SU-DHL-6 (cell line): ENCODE data around the gene COQ2.
A peak's percentile ranks its signal among the peaks of the same experiment; 100 is the strongest.

Experiments
- H2AFZ ChIP-seq: fragments of 200-600 bp; sonication (generic); 2 replicates; pipeline ENCODE4 v1.6.1; 2014; ENCODE audit warnings: low read depth, mild to moderate bottlenecking, moderate library complexity, mixed read lengths, antibody characterized with exemption, low read length; ENCODE audit not compliant: severe bottlenecking
- H3F3A ChIP-seq: fragments of 200-600 bp; shearing (Covaris generic); 2 replicates; pipeline ENCODE4 v1.6.0; 2016; ENCODE audit warnings: antibody characterized with exemption, mild to moderate bottlenecking; ENCODE audit not compliant: insufficient read depth
- H3K27ac ChIP-seq: fragments of 200-600 bp; sonication (generic); 2 replicates; pipeline ENCODE4 v1.5.1; 2016; ENCODE audit warnings: low read depth, mild to moderate bottlenecking, low read length, moderate library complexity, mixed read lengths
- H3K27me3 ChIP-seq: fragments of 200-600 bp; sonication (generic), shearing (Covaris generic); 2 replicates; pipeline ENCODE4 v1.6.0; 2014; ENCODE audit warnings: mild to moderate bottlenecking, low read length
- H3K36me3 ChIP-seq: fragments of 200-600 bp; sonication (generic); 2 replicates; pipeline ENCODE4 v1.6.1; 2014; ENCODE audit warnings: mild to moderate bottlenecking, low read length, mixed read lengths
- H3K4me2 ChIP-seq: fragments of 300-600, 200-600 bp; shearing (Covaris generic), sonication (generic); 2 replicates; pipeline ENCODE4 v1.6.0; 2014; ENCODE audit warnings: low read length, low read depth, mild to moderate bottlenecking; ENCODE audit not compliant: poor library complexity, severe bottlenecking
- H3K4me3 ChIP-seq: fragments of 200-600 bp; sonication (generic); 2 replicates; pipeline ENCODE4 v1.5.1; 2014; ENCODE audit warnings: antibody characterized with exemption, low read length, mild to moderate bottlenecking, mixed read lengths; ENCODE audit not compliant: insufficient read depth, poor library complexity, severe bottlenecking
- H3K79me2 ChIP-seq: fragments of 200-600 bp; sonication (generic); 2 replicates; pipeline ENCODE4 v1.6.1; 2014; ENCODE audit warnings: mild to moderate bottlenecking, low read length, moderate library complexity; ENCODE audit not compliant: insufficient read depth
- H3K9ac ChIP-seq: fragments of 200-600 bp; sonication (generic); 2 replicates; pipeline ENCODE4 v1.7.0; 2014; ENCODE audit warnings: mild to moderate bottlenecking, low read length
- H3K9me2 ChIP-seq: fragments of 200-600 bp; sonication (generic); replicated peaks from 2 replicates; pipeline ENCODE4 v1.6.1; 2014; ENCODE audit warnings: low read length; ENCODE audit not compliant: insufficient read depth
- H3K9me3 ChIP-seq: fragments of 200-600 bp; sonication (generic); 2 replicates; pipeline ENCODE4 v1.6.1; 2014; ENCODE audit warnings: low read length, mixed read lengths; ENCODE audit not compliant: insufficient read depth
- H4K20me1 ChIP-seq: fragments of 200-600 bp; sonication (generic); 2 replicates; pipeline ENCODE4 v1.6.1; 2014; ENCODE audit warnings: low read depth, mild to moderate bottlenecking, antibody characterized with exemption, low read length, moderate library complexity, mixed read lengths
- EZH2phosphoT487 ChIP-seq: fragments of 200-600 bp; sonication (generic), shearing (Covaris generic); conservative IDR thresholded peaks from 2 replicates; pipeline ENCODE4 v1.6.1; 2018; ENCODE audit warnings: mild to moderate bottlenecking, antibody characterized with exemption, low read length, moderate library complexity, mixed read lengths
- TF ChIP-seq, protein P1 (sequence below): fragments of 200-600 bp; sonication (generic); IDR thresholded peaks from one replicate; pipeline ENCODE4 v1.5.1; 2017; ENCODE audit warnings: antibody characterized with exemption, mild to moderate bottlenecking, low read length, moderate library complexity; ENCODE audit not compliant: insufficient read depth, poor library complexity, severe bottlenecking

The COQ2 gene

DNA sequence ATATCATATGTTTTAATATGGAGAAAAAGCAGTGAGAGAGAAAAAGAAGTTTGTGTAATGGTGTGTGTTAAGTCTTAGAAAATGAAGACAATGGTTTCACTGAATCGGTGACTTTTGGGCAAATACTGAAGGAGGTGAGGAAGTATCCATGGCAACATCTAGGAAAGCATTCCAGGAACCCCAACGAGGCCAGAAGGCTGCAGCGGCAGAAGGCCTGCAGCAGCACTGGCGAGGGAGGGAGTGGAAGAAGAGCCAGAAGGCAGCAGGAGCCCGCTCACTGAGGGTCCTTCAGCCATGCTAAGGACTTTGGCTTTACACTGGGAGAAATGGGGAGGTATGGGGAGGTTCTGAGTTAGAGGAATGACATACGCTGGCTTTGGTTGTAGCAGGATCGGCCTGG lies 26.8 kb downstream of the COQ2 start:
- H4K20me1 ChIP-seq = no peaks in the 10 kb centered on the region
- H3K36me3 ChIP-seq = no peaks in the 10 kb centered on the region
- H3K27ac ChIP-seq = no peak overlapping the region
- H3K9ac ChIP-seq = no peak overlapping the region
- H2AFZ ChIP-seq = no peak overlapping the region
- no peaks in the 10 kb centered on the region for H3K9me2 ChIP-seq
- H3F3A ChIP-seq = no peaks in the 10 kb centered on the region
- no peaks in the 10 kb centered on the region for H3K79me2 ChIP-seq
- no peaks in the 10 kb centered on the region for H3K27me3 ChIP-seq
- H3K4me2 ChIP-seq = no peak overlapping the region
- H3K9me3 ChIP-seq = no peaks in the 10 kb centered on the region
- no peak overlapping the region for H3K4me3 ChIP-seq
- no peak for TF ChIP-seq EZH2phosphoT487
- TF ChIP-seq, protein P1, sequence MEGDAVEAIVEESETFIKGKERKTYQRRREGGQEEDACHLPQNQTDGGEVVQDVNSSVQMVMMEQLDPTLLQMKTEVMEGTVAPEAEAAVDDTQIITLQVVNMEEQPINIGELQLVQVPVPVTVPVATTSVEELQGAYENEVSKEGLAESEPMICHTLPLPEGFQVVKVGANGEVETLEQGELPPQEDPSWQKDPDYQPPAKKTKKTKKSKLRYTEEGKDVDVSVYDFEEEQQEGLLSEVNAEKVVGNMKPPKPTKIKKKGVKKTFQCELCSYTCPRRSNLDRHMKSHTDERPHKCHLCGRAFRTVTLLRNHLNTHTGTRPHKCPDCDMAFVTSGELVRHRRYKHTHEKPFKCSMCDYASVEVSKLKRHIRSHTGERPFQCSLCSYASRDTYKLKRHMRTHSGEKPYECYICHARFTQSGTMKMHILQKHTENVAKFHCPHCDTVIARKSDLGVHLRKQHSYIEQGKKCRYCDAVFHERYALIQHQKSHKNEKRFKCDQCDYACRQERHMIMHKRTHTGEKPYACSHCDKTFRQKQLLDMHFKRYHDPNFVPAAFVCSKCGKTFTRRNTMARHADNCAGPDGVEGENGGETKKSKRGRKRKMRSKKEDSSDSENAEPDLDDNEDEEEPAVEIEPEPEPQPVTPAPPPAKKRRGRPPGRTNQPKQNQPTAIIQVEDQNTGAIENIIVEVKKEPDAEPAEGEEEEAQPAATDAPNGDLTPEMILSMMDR = no peak

DNA sequence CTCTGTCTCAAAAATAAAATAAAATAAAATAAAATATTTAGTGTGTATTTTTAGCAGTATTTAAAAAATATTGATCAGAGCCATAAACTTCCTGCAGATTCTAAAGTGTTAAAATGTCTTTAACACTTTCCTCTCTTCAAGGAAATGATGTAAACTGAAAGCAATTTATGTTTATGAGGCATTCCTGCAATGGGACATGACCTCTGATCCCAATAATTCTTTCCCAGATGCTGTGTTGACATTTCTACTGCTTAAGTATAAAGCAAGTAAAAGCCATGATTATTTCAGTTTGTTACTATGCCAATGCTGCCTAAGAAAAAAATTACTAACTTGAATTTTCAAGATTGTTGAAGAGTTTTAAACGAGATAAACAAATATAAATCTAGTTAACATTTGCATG lies 29.0 kb downstream of the COQ2 start:
- Histone ChIP-seq H3K4me2 (no peak overlapping the region), H3K9me2 (no peaks in the 10 kb centered on the region), H3K79me2 (no peaks in the 10 kb centered on the region), H3F3A (no peaks in the 10 kb centered on the region), H2AFZ (no peak overlapping the region), H3K9me3 (no peaks in the 10 kb centered on the region), H3K36me3 (no peaks in the 10 kb centered on the region), H3K9ac (no peak overlapping the region), H3K27ac (no peak overlapping the region), H3K4me3 (no peak overlapping the region), H3K27me3 (no peaks in the 10 kb centered on the region), H4K20me1 (no peaks in the 10 kb centered on the region)
- no peak for TF ChIP-seq EZH2phosphoT487
- TF ChIP-seq, protein P1 = no peak

DNA sequence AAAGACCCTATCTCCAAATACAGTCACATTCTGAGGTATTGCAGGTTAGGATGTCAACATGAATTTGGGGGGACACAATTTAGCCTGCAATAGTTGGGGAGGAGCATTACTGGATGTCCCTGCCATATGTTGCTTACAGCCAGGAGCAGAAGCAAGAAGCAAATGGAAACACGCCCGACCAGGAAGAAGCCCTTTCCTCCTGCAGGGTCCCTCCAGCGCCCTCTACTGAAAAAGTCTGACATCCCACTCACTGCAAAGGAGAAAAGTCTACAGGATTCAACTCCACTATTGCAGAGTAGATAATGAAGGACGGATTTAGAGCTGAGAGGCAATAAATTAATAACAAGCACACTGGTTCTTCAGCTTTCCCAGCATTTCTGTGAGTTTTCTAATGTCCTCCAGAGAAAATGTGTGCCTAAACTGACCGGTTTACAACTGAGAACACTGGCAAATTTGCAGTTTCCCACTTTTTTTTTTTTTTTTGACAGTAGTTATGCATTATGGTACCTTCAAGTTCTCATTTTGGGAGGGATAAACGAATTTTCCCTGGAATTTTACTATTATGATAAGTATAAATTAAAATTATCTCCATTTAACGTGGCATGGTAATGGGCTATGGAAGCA lies 31.7 kb downstream of the COQ2 start:
- no peaks in the 10 kb centered on the region for H3K36me3 ChIP-seq
- H3K27ac ChIP-seq = no peak overlapping the region
- no peak for TF ChIP-seq EZH2phosphoT487
- TF ChIP-seq, protein P1 = peak; percentile 33
- H3K4me2 ChIP-seq = no peak overlapping the region
- H2AFZ ChIP-seq = no peak overlapping the region
- H4K20me1 ChIP-seq = no peaks in the 10 kb centered on the region
- H3K9me2 ChIP-seq = no peaks in the 10 kb centered on the region
- no peaks in the 10 kb centered on the region for H3K79me2 ChIP-seq
- no peaks in the 10 kb centered on the region for H3K9me3 ChIP-seq
- no peaks in the 10 kb centered on the region for H3F3A ChIP-seq
- no peaks in the 10 kb centered on the region for H3K27me3 ChIP-seq
- no peak overlapping the region for H3K9ac ChIP-seq
- no peak overlapping the region for H3K4me3 ChIP-seq

DNA sequence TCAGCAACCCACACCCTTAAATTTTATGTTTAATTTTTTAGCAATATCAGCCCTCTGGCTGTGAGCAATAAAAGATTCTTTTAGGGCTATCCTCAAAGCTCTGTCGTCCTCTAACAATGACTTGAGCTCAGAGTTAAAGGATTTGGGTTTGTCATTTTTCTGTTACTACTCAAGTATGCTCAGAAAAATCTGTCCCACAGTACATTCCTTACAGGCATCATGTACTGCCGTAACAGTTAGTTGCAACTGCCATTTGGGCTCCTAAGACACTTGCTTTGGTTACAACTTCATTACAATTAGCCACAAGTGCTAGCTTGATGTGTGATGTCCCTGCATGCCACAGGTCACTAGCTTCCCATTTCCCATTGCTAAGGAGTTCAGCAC lies 33.2 kb downstream of the COQ2 start:
- no peak overlapping the region for H3K9ac ChIP-seq
- H3K4me2 ChIP-seq = no peak overlapping the region
- no peak overlapping the region for H3K4me3 ChIP-seq
- H3K27ac ChIP-seq = no peak overlapping the region
- H3K9me2 ChIP-seq = no peaks in the 10 kb centered on the region
- H3F3A ChIP-seq = no peaks in the 10 kb centered on the region
- no peaks in the 10 kb centered on the region for H3K36me3 ChIP-seq
- TF ChIP-seq EZH2phosphoT487 = no peak
- TF ChIP-seq, protein P1 = no peak
- H4K20me1 ChIP-seq = no peaks in the 10 kb centered on the region
- H3K27me3 ChIP-seq = no peaks in the 10 kb centered on the region
- no peaks in the 10 kb centered on the region for H3K9me3 ChIP-seq
- H2AFZ ChIP-seq = no peak overlapping the region
- H3K79me2 ChIP-seq = no peaks in the 10 kb centered on the region
